SK-N-SH treated with all-trans-retinoic acid at 6 μM for 48 hours (cell line): ENCODE measurements around the gene DUS4L.

Source experiments
- ARNTL ChIP-seq: fragments of 450-650 bp; formaldehyde crosslinking; IDR thresholded peaks from 2 replicates; pipeline ENCODE4 v1.5.0; 2020; ENCODE audit warnings: low read depth, mild to moderate bottlenecking, moderate library complexity, borderline replicate concordance
- BACH2 ChIP-seq: fragments of 250-450 bp; sonication (Bioruptor Pico); IDR thresholded peaks from 2 replicates; pipeline ENCODE4 v1.9.0; 2021; ENCODE audit warnings: mild to moderate bottlenecking, borderline replicate concordance
- ESRRG ChIP-seq: fragments of 250-450 bp; sonication (Bioruptor Pico); IDR thresholded peaks from 2 replicates; pipeline ENCODE4 v1.6.1; 2021; ENCODE audit warnings: mild to moderate bottlenecking
- OSR1 ChIP-seq: fragments of 250-450 bp; sonication (Bioruptor Pico); IDR thresholded peaks from 2 replicates; pipeline ENCODE4 v1.8.0; 2022; ENCODE audit warnings: moderate library complexity, mild to moderate bottlenecking, inconsistent platforms
- TOX ChIP-seq: fragments of 250-450 bp; sonication (Bioruptor Pico); IDR thresholded peaks from 2 replicates; pipeline ENCODE4 v1.8.0; 2021; ENCODE audit warnings: mild to moderate bottlenecking, moderate library complexity, borderline replicate concordance
- ZC3H10 ChIP-seq: fragments of 250-450 bp; sonication (Bioruptor Pico); IDR thresholded peaks from 2 replicates; pipeline ENCODE4 v1.5.1; 2021; ENCODE audit warnings: mild to moderate bottlenecking, moderate library complexity
- ZFP3 ChIP-seq: fragments of 250-450 bp; sonication (Bioruptor Pico); IDR thresholded peaks from 2 replicates; pipeline ENCODE4 v1.5.0; 2020; ENCODE audit warnings: mild to moderate bottlenecking, moderate library complexity
- ZFP30 ChIP-seq: fragments of 450-650 bp; formaldehyde crosslinking; IDR thresholded peaks from 2 replicates; pipeline ENCODE4 v1.5.0; 2022; ENCODE audit warnings: mild to moderate bottlenecking, moderate library complexity
- ZNF565 ChIP-seq: fragments of 450-650 bp; formaldehyde crosslinking; conservative IDR thresholded peaks from 2 replicates; pipeline ENCODE4 v1.5.0; 2020; ENCODE audit warnings: low read depth, mild to moderate bottlenecking, moderate library complexity
- ZNF70 ChIP-seq: fragments of 450-650 bp; formaldehyde crosslinking; IDR thresholded peaks from 2 replicates; pipeline ENCODE4 v1.5.0; 2020; ENCODE audit warnings: mild to moderate bottlenecking, moderate library complexity
- TF ChIP-seq, protein P1 (sequence below): fragments of 250-450 bp; sonication (Bioruptor Pico); IDR thresholded peaks from 2 replicates; pipeline ENCODE4 v1.5.1; 2021; ENCODE audit warnings: mild to moderate bottlenecking, moderate library complexity
- TF ChIP-seq, protein P2 (sequence below): fragments of 250-450 bp; sonication (Bioruptor Pico); IDR thresholded peaks from 2 replicates; pipeline ENCODE4 v1.8.0; 2020; ENCODE audit warnings: mild to moderate bottlenecking, moderate library complexity, borderline replicate concordance

DNA sequence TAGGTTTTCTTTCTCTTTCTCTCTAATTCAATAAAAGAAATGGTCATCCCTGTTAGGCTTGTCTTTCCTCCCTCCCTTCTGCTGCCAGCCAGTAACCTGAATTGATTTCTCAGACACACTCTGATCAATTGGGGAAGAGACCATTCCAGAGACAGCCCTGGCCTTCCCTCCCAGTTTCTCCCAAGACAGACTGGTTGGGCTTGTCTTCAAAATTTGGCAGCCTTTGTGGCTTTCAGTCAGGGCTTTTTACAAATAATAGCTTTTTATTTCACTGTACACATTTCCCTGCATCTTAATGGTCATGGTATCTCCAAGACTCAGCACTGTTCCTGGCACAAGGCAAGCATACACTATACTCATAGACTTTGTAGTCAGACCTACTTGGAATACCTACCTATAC, 50.2 kb downstream of the DUS4L start:
- no peak for TF ChIP-seq ARNTL
- no peak for TF ChIP-seq OSR1 (CRISPR knock-in tag)
- no peak for TF ChIP-seq ESRRG
- no peak for TF ChIP-seq ZNF70 (CRISPR knock-in tag)
- TF ChIP-seq BACH2 (CRISPR knock-in tag) = no peak
- TF ChIP-seq, protein P1, sequence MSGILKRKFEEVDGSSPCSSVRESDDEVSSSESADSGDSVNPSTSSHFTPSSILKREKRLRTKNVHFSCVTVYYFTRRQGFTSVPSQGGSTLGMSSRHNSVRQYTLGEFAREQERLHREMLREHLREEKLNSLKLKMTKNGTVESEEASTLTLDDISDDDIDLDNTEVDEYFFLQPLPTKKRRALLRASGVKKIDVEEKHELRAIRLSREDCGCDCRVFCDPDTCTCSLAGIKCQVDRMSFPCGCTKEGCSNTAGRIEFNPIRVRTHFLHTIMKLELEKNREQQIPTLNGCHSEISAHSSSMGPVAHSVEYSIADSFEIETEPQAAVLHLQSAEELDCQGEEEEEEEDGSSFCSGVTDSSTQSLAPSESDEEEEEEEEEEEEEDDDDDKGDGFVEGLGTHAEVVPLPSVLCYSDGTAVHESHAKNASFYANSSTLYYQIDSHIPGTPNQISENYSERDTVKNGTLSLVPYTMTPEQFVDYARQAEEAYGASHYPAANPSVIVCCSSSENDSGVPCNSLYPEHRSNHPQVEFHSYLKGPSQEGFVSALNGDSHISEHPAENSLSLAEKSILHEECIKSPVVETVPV (CRISPR knock-in tag) = no peak
- no peak for TF ChIP-seq ZNF565 (CRISPR knock-in tag)
- TF ChIP-seq, protein P2, sequence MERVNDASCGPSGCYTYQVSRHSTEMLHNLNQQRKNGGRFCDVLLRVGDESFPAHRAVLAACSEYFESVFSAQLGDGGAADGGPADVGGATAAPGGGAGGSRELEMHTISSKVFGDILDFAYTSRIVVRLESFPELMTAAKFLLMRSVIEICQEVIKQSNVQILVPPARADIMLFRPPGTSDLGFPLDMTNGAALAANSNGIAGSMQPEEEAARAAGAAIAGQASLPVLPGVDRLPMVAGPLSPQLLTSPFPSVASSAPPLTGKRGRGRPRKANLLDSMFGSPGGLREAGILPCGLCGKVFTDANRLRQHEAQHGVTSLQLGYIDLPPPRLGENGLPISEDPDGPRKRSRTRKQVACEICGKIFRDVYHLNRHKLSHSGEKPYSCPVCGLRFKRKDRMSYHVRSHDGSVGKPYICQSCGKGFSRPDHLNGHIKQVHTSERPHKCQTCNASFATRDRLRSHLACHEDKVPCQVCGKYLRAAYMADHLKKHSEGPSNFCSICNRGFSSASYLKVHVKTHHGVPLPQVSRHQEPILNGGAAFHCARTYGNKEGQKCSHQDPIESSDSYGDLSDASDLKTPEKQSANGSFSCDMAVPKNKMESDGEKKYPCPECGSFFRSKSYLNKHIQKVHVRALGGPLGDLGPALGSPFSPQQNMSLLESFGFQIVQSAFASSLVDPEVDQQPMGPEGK (CRISPR knock-in tag) = no peak
- no peak for TF ChIP-seq ZFP30 (CRISPR knock-in tag)
- no peak for TF ChIP-seq ZFP3
- TF ChIP-seq TOX = no peak
- TF ChIP-seq ZC3H10 (CRISPR knock-in tag) = no peak
